Activated B cell treated with CpG ODN at 0.5 μM for 24 hours (primary cell): ENCODE data around the gene SAMD4A. TPM values are rescaled to one million over a fixed set of nuclear protein-coding genes. Genes with fewer than 3 reads are reported as not detected.

Experiments used
- ATAC-seq: fragments of 200-7000 bp; cut with Tn5 transposase; one replicate; pipeline ENCODE4 v1.10.0; 2021; ENCODE audit warnings: low read depth, mild to moderate bottlenecking, moderate library complexity
- CTCF ChIA-PET: fragments of 350-600 bp; sonication (Branson Sonifier 250); formaldehyde crosslinking; loops from one replicate; lab custom pipeline; 2021; ENCODE audit warnings: antibody characterized with exemption; lab: Charles Lee
- POLR2A ChIA-PET: fragments of 350-600 bp; sonication (Branson Sonifier 250); formaldehyde crosslinking; loops from one replicate; lab custom pipeline; 2021; ENCODE audit warnings: antibody characterized with exemption; lab: Charles Lee
- DNase-seq: peaks from one replicate; pipeline ENCODE4 v3.0.0; 2022
- H3K27ac Mint-ChIP-seq: one replicate; pipeline ENCODE4 v1.8.0; 2020; ENCODE audit warnings: mixed read lengths
- H3K27me3 Mint-ChIP-seq: one replicate; pipeline ENCODE4 v1.8.0; 2021; ENCODE audit warnings: mixed read lengths
- H3K36me3 Mint-ChIP-seq: one replicate; pipeline ENCODE4 v1.8.0; 2021; ENCODE audit warnings: low read depth, mixed read lengths
- H3K4me1 Mint-ChIP-seq: one replicate; pipeline ENCODE4 v1.8.0; 2021; ENCODE audit warnings: mixed read lengths
- H3K4me3 Mint-ChIP-seq: one replicate; pipeline ENCODE4 v1.8.0; 2020; ENCODE audit warnings: mild to moderate bottlenecking, mixed read lengths
- H3K9me3 Mint-ChIP-seq: one replicate; pipeline ENCODE4 v1.8.0; 2020; ENCODE audit warnings: mixed read lengths
- intact Hi-C: fragments of 100-400 bp; cut with micrococcal nuclease; formaldehyde crosslinking; loops from one replicate; pipeline ENCODE4 v1.15.1; 2024
- total RNA-seq: library from RNA; stranded (reverse); gene quantifications from 2 replicates; pipeline ENCODE4 v1.2.3, GENCODE V29; 2022
- TF ChIP-seq, protein P1 (sequence below): fragments of 200-600 bp; IDR thresholded peaks from one replicate; pipeline ENCODE4 v1.8.0; 2022; ENCODE audit warnings: antibody characterized with exemption, mild to moderate bottlenecking

Gene SAMD4A
- total RNA-seq, 1 donor from 2014 or later: 8.7 TPM

DNA sequence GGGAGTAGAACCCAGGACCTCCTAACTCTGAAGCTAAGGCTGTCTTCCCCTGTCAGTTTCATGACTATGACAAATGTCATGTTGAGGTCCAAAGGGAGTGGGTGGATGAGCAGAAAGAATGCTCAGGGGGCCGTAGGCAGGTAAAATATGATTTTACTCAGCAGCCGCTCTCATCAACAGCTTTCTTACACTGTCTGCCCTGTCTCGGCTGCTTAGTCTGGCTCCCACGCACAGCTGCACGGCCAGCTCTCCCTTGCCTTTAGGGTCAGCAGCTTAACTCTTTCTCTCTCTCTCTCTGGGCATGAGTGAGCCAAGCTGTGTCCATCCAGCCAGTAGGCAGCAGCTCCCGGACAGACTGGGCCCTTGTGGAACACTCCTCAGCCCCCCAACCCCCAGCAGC is 240.5 kb downstream of the SAMD4A start:
- no peak for DNase-seq
- Mint-ChIP-seq H3K4me1 (peaks cover 6% of the 10 kb centered on the region), H3K9me3 (no peaks in the 10 kb centered on the region), H3K27ac (no peak overlapping the region), H3K36me3 (no peaks in the 10 kb centered on the region), H3K27me3 (peaks cover 5% of the 10 kb centered on the region), H3K4me3 (no peak overlapping the region)
- POLR2A ChIA-PET: no interaction called here
- intact Hi-C loops: loop anchor here (5.0 kb wide), 1 partner anchor 175 kb away; no protein-coding TSS in a partner anchor
- TF ChIP-seq, protein P1, sequence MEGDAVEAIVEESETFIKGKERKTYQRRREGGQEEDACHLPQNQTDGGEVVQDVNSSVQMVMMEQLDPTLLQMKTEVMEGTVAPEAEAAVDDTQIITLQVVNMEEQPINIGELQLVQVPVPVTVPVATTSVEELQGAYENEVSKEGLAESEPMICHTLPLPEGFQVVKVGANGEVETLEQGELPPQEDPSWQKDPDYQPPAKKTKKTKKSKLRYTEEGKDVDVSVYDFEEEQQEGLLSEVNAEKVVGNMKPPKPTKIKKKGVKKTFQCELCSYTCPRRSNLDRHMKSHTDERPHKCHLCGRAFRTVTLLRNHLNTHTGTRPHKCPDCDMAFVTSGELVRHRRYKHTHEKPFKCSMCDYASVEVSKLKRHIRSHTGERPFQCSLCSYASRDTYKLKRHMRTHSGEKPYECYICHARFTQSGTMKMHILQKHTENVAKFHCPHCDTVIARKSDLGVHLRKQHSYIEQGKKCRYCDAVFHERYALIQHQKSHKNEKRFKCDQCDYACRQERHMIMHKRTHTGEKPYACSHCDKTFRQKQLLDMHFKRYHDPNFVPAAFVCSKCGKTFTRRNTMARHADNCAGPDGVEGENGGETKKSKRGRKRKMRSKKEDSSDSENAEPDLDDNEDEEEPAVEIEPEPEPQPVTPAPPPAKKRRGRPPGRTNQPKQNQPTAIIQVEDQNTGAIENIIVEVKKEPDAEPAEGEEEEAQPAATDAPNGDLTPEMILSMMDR: no peak
- ATAC-seq: no peak
- CTCF ChIA-PET: interaction anchor here (4.8 kb wide), 1 partner anchor 243 kb away, joined by 40 read pairs; no protein-coding TSS in a partner anchor

DNA sequence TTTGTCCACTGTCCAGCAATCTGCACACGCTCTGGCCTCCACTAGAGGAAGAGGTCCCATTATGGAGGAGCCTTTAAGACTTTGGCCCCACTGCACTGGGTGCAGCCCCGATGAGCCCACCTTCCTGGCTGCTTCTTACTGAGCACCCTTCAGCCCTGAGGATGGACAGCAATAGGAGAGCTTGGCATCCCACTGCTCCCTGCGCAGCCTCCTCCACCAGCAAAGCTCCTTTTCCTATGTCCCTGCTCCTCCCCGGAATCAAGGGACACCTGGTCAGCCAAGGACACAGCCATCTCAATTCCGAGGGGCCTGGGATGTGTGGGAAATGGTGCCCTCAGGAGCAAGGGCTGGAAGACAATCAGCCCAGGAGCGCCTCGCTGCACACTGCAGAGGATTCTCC is 241.0 kb downstream of the SAMD4A start:
- TF ChIP-seq, protein P1: no peak
- H3K9me3 Mint-ChIP-seq: no peaks in the 10 kb centered on the region
- no peak overlapping the region for H3K27ac Mint-ChIP-seq
- ChIA-PET POLR2A (no interaction called here), CTCF (interaction anchor here (4.8 kb wide), 1 partner anchor 244 kb away, joined by 40 read pairs; no protein-coding TSS in a partner anchor)
- no peaks in the 10 kb centered on the region for H3K36me3 Mint-ChIP-seq
- DNase-seq: no peak
- ATAC-seq: no peak
- H3K27me3 Mint-ChIP-seq: peaks cover 4% of the 10 kb centered on the region
- intact Hi-C loops: loop anchor here (5.0 kb wide), 1 partner anchor 174 kb away; no protein-coding TSS in a partner anchor
- no peak overlapping the region for H3K4me3 Mint-ChIP-seq
- H3K4me1 Mint-ChIP-seq: peaks cover 6% of the 10 kb centered on the region

DNA sequence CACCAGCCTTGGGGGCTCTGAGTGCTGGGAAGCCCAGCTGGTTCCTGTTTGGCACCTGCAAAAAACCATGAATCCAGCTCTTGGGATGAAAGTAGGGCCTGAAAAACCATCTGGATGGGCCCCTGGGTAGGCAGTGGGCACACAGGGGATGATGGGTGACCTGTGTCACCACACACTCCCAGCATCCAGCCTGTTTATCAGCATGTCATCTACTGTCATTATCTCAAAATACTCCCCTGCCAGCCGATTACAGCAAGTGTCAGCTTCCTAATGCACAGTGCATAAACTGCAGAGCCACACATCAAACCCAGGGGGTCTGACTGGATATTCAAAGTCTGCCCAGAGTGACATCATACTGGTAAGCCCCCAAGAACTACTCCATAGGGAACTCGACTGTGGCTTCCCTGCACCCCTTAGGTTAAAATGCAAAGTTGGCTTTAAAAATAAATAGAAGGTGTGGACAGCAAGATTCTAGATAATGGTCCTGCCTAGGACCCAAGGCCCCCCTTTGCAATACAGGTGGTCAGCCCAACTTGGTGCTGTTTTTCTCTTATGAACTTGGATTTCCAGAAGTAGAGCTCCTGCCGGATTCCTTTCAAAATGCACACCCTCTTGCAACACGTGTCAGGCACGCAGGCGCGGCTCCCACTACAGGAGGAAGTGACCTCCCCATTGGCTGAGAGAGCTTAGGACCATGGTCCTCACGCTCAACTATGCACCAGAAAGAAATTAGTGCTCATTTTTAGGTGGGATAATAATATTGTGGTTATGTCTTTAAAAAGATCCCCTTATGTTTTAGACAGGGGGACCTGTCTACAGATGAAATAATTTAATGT is 241.6 kb downstream of the SAMD4A start:
- POLR2A ChIA-PET: no interaction called here
- Mint-ChIP-seq H3K36me3 (no peaks in the 10 kb centered on the region), H3K4me3 (no peak overlapping the region), H3K27me3 (peaks cover 3% of the 10 kb centered on the region), H3K4me1 (peaks cover 6% of the 10 kb centered on the region), H3K27ac (no peak overlapping the region), H3K9me3 (no peaks in the 10 kb centered on the region)
- TF ChIP-seq, protein P1: no peak
- ATAC-seq (no peak), DNase-seq (no peak)
- intact Hi-C loops: loop anchor here (5.0 kb wide), 1 partner anchor 174 kb away; no protein-coding TSS in a partner anchor
- CTCF ChIA-PET: interaction anchor here (0.8 to 4.8 kb wide), 2 partner anchors 243 to 244 kb away, joined by 3 to 40 read pairs; partner anchors contain the start of gene MAPK1IP1L

DNA sequence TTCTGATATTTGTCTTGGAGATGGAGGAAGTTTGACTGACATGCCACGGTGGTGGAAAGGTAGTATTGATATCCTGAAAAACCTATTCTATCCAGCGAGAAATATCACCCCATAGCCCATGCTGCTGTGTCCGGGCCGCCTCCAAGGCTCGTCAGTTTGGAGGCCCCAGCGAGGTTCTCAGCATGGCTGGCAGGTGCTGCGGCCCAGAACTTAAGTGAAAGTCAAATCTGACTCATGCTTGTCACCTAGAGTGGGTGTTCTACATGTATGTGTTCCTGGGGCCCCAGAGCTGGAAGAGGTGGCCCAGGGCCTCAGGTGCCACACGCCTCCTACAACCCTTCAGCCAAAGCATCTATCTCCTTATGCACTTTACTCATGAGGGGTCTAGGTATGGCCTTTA is 242.8 kb downstream of the SAMD4A start:
- no peaks in the 10 kb centered on the region for H3K9me3 Mint-ChIP-seq
- no peak overlapping the region for H3K4me3 Mint-ChIP-seq
- no peak for DNase-seq
- CTCF ChIA-PET: no interaction called here
- H3K27me3 Mint-ChIP-seq: peaks cover 3% of the 10 kb centered on the region
- intact Hi-C loops: loop anchor here (5.0 kb wide), 1 partner anchor 173 kb away; no protein-coding TSS in a partner anchor
- TF ChIP-seq, protein P1: no peak
- POLR2A ChIA-PET: interaction anchor here (0.6 kb wide), 1 partner anchor 28 kb away, joined by 9 read pairs; no protein-coding TSS in a partner anchor
- peaks cover 6% of the 10 kb centered on the region for H3K4me1 Mint-ChIP-seq
- no peak overlapping the region for H3K27ac Mint-ChIP-seq
- no peak for ATAC-seq
- no peaks in the 10 kb centered on the region for H3K36me3 Mint-ChIP-seq

DNA sequence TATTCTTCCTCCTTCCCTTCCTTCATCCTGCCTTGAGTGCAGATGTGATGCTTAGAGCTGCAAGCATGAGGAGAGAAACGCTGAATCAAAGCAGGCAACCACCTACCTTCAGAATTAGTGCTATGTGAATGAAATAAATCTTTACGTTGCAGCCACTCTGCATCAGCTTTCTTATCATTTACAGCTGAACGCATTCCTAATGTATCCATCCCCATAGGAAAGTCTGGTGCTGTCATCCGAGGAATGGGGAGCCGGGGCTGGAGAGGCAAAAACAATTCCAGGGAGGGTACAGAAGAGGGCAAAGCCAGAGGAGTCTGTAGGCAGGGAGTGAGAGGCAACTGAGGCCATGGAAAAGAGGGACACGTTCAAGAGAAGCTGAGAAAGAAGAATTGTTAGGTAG is 245.7 kb downstream of the SAMD4A start:
- CTCF ChIA-PET: no interaction called here
- ATAC-seq: no peak
- H3K4me1 Mint-ChIP-seq: no peaks in the 10 kb centered on the region

More for the DNA sequence above, 245.7 kb downstream of the SAMD4A start:
- Mint-ChIP-seq H3K4me3 (no peak overlapping the region), H3K9me3 (no peaks in the 10 kb centered on the region), H3K27ac (no peak overlapping the region), H3K27me3 (no peaks in the 10 kb centered on the region), H3K36me3 (no peaks in the 10 kb centered on the region)
- intact Hi-C loops: no loop called here
- TF ChIP-seq, protein P1: no peak
- POLR2A ChIA-PET: no interaction called here
- DNase-seq: no peak
